HG03159 (cell line): ENCODE measurements around the gene ARHGAP19.

Source experiments
- ATAC-seq: cut with Tn5 transposase; IDR thresholded peaks from one replicate; pipeline ENCODE4 v1.9.1; 2021; ENCODE audit warnings: mild to moderate bottlenecking, moderate library complexity; ENCODE audit not compliant: unreplicated experiment

The ARHGAP19 gene

DNA sequence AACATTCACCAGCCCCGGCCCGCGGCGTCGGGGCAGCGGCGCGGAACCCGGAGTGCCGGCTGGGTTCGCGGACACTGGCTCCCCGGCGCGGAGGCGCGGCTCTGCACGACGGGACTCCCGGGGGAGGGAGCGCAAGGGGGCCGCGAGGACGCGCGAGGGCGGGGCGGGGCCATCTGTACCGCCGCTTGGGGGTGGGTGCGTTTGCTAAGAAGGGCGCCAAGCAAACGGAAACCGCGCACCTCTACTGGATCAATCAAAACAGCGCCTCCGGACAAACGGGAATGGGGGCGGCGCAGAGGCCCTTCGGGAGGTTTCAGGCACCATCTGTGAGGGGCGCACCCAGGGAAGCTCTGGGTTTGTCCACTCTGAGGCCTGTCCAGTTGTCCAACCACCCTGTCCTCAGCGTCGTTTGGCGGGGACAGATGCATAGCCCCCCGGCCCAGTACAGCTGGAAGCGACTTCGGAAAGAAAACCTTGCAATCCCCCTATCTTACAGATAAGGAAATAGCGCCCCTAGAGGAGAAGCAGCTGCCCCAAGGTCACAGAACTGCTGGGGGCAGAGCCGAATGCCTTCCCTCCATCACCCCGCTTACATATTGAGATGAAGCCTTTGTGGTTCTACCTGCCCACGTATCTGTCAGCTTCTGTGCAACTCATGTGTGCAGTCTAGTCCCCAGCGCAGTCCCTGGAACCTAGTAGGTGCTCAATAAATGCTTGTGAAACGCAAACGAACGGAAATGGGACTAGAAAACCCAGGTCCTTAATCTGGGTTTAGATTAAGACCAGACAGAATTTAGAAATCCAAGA lies 96.0 kb downstream of the ARHGAP19 start:
- no peak for ATAC-seq

DNA sequence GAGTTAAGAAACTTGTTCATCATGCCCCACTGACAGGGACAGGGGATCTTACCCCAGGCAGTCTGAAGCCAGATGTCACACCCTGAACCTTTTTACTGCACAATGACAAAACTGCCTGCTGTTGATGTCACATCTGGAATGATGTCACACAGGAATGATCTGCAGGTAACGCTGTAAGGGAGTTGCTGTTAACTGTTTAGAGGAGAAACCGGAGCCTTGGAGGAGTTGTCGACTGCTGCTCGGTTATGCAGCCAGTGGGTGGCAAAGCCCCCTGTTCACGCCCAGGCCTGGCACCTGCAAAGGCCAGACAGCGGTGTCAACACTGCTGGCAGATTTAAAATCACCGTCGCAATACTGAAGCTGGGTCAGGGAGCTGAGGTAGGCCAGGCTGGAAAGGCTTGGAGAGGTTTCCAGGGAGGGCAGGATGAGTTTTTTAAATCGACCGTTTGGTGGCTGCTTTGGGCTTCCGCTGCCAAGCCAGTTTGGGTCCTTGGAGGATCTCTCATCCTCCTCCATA lies 96.7 kb downstream of the ARHGAP19 start:
- no peak for ATAC-seq

DNA sequence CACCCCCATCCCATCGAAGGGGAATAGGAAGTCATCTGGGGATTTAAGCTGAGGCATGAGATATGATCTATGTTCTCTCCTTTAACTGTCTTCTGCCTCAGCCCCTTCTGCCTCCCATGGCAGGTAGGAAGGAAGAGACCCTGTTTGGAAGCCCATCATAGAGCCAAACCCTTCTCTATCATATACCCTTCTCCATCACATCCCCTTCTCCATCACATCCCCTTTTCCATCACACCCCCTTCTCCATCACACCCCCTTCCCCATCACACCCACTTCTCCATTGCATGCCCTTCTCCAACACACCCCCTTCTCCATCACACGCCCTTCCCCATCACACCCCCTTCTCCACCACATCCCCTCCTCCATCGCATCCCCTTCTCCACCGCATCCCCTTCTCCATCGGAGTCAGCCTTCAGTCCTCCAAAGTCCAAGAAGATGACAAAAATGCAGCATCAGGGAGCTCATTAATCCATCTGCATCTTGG lies 99.4 kb downstream of the ARHGAP19 start:
- ATAC-seq, result no peak

DNA sequence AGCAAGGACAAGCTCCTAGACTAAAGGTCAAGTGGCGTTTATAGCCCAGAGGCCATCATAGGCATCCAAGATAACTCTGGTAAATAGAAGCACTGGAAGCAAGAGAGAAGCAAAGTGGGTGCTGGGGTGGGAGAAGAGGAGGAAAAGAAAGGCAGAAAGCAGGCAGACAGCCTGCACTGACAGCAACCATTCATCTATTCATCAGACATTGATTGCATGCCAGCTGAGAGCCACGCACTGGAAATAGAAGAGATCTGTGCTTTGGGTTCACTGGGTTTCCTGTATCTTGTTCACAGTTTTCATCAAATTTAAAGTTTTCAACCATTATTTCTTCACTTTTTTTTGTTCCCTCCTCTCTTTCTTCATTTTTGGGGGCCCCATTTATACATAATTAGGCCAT lies 102.0 kb downstream of the ARHGAP19 start:
- no peak for ATAC-seq

DNA sequence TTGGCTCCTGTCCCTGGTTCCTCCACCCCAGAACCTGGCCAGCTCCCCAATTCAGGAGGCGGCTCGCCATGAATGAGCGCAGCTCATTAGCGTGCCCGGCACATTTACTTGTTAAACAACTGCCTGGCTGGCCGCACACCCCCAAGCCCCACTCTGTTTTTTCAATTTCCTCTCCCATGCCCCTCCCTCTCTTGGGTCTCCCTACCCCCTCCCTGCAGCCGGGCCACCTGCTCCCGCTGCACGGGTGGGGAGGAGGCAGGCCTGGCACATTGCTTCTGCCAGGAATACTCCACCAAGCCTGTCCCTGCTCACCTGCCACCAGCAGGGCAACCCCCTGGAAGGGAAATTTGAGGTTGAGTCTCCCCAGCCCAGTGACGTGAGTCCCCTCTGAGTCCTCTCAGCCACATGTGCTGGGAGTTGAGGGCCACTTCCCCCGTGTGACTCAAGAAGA lies 104.2 kb downstream of the ARHGAP19 start:
- no peak for ATAC-seq

DNA sequence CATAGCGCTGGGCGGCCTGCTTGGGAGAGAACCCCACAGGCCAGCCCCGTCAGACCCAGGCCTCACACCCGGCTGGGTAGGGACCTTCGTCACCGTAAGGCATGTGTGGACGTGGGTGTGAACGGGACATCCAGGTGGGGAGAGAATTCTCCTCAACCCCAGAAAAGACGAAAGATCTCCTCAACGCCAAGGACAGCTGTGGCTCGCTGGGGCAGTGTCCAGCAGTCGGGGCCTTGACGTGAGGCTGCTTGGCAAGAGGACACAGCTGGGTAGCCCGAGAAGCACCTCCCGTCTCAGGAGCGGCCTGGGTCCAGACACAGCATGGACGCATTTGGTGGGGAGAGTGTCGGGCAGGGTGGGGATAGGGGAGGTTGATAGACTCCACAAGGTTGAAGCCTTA lies 105.5 kb downstream of the ARHGAP19 start:
- ATAC-seq, result no peak

DNA sequence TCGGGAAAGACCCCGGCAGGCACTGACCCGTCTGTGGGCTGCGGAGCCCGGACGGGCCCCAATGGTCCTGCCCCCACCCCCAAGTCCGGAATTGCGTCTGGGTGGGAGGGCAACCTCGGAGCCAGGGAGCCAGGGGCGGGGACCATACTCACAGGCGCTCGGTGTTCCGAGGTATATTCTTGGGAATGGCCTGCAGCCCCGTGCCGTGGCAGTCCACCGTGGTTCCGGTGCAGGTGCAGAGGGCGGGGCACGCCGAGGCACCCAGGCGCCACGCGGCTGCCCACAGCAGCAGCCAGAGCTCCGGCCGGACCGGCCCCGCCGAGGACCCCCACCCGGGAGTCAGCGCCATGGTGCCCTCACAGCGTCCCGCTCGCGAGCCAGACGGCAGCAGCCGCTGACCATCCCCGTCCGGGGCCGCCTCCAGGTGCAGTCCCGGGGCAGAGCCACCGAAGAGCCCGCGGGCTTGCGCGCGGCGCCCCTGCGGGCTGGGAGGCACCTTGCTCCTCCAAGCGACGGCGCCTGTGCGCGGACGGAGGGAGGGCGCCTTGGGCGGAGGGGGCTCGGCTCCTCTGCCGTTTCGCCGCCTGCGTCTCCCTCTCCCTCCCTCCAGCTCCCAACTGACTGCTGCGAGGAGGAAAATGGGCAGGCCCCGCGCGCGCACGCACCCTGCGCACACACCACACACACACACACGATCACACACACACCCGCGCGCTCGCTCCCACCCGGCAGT lies 106.9 kb downstream of the ARHGAP19 start, which contains the start of gene SLIT1:
Gene SLIT1, minus strand, starts transcription at position 634 of the 733 bp plus-strand sequence. Its CDS starts 285 bp downstream, at position 349.
- ATAC-seq, result no peak

DNA sequence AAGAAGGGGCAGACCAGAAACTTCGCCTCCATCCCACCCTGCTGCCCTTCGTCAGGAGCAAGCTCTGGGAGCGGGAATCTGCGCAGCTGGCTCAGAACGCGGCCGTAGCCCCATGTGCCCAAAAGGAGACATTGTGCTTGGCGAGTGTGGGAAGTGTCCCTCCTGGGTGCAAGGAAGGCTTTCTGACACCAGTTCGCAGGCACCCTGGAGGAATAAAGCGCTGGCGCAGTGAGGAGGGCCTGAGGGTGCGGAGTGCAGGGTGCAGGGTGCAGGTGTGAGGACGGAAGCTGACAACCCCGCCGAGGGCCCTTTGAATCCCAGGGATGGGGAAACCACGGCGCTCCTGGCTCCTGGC lies 107.5 kb downstream of the ARHGAP19 start:
- no peak for ATAC-seq

DNA sequence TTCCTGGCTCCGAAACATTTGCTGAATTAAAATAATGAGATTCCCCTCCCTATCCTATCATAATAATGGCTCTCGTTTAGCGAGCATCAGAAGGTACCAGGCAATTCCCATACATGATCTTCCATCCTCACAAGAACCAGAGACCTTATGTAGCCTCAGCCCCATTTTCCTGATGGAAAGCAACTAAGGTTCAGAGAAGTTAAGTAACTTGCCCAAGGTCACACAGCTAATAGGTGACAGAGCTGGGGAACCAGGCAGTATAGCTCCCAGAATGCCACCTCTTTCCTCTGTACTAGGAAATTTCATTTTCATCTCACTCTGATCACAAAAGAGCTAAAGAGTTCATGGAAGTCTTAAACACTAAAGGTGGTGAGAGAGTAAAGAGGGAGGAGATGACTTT lies 109.1 kb downstream of the ARHGAP19 start:
- no peak for ATAC-seq

DNA sequence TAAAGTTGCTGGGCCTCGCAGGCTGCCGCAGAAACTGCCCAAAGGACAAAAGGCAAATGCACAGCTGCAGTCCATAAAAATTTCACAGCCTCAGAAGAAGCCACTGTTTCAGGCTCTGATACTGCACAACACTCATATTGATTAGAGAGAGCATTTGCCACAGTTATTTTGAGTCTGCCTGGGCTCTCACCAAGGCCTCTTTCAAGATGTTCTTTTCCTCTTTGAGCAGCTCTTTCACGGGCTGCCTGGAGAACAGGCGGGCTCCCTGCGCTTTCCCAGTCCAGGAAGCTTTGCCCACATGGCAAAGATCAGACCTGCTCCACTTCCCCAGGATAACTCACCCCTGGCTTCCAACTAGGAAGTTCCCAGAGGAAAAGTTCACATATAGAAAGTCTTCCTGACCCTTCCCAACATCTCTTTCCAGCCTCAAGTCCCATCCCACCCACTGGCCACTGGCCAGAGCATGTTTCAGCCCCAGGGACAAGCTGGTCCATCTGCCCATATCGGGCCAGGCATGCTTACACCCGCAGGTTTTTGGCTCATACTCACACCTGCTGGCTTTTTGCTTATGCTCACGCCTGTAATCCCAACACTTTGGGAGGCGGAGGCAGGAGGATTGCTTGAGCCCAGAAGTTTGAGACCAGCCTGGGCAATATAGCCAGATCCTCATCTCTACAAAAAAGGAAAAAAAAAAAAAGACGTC lies 110.0 kb downstream of the ARHGAP19 start:
- no peak for ATAC-seq

DNA sequence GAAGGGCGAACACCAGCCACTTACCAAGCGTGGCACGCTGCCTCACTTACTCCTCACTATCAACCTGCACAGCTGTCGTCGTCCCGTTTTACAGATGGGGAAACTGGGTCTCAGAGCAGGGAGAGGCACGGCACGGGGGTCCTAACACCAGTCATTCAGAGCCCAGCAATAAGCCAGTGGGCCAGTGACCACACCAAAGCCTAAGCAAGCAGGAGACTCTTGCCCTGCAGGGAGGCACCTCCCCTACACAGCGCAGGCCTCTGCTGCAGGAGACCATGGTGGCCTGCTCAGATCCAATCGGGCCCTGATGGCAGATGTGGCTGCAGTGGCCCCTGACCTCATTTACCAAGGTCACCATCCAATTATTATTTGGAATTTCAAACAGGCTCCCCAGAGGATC lies 111.5 kb downstream of the ARHGAP19 start:
- no peak for ATAC-seq

DNA sequence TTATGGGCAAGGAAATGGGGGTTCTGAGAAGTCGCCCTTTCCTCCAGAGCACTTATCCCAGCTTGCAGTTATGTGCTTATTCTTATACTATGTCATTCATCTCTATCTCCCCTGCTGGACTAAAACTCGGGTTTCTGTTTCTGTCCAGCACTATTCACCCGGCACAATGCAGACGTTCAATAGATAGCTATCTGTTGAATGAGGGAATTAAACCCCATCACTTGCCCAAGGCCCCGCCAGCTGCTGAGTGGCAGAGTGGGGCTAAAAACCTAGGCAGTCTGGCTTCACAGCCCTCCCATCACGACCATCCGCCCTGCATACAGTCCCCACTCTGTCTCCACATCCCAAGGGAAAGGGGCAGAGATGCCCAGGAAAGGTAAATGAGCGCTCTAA lies 112.1 kb downstream of the ARHGAP19 start:
- ATAC-seq, result no peak

DNA sequence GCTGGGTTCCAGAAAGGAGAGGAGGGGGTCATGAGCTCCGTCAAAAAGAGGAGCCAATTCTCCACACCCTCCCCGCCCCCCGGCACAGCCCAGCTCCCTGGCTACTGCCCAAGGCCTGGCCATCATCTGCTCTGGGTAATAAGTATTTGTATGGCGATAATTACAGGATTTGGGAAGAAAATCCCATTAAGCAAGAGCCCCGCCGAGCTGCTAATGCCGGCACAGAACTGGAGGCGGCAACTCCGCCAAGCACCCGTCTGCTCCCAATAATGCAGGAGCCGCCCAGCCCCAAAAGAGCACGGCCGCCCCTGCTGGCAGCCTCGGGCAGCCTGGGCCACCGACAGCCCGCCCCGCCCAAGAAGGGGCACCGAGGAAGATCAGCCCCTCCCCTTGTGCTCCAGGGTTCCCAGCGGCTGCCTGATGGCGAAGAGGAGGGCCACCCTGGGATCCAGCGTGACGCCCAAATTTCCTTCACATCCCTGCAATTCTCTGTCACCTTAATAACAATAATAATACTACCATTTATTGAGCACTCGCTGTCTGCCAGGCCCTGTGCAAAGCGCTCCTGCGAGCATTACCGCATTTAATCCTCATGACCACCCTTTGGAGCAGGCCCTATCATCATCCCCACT lies 112.6 kb downstream of the ARHGAP19 start:
- ATAC-seq, result no peak

DNA sequence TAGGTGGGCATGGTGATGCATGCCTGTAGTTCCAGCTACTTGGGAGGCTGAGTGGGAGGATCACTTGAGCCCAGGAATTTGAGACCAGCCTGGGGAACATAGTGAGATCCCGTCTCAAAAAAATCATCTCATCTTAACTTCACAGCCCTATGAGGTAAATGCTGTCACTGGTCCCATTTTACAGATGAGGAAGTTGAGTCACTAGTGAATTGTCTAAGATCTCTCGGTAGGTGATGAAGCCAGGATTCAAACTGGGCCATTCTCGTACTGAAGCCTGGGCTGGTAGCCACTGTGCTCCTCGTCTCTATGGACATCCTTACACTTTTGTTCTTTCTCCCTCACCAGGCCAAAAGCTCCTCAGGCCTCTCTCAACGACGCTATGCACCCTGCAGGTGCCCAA lies 113.1 kb downstream of the ARHGAP19 start:
- no peak for ATAC-seq

DNA sequence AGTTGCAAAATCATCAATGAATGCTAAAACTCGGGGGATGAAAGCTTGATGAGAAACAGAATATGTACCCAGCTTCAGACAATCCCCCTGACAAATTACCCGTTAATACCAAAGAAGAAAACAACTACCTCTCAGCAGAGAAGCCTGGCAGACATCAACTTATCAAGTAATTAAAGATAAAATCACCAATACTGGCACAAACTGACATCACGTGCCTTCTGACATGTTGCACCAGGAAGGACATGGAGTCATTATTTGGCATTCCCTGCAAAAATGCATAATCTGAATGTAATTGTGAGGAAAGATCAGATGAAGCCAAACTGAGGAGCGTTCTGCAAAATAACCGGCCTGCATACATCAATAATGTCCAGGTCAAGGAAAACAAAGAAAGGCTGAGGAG lies 114.4 kb downstream of the ARHGAP19 start:
- ATAC-seq, result no peak

DNA sequence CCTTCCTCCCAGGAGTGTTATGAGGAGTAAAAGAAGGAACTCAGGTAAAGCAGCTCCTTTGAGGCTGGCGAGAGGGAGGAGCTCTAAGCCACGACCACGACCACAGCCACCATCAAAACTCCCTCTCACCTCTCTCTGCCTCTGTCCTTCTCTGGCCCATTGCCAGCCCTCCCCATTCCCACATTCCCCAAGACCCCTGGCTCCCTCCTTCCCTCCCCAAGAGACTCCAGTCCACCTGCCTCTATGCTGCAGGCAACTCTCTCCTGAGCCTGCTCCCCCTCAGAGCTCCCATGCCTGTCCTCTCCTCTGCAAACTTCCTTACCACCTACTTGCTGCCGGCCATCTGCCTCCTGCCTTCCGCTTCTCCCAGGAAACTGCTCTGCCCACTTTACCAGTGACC lies 116.2 kb downstream of the ARHGAP19 start:
- no peak for ATAC-seq

DNA sequence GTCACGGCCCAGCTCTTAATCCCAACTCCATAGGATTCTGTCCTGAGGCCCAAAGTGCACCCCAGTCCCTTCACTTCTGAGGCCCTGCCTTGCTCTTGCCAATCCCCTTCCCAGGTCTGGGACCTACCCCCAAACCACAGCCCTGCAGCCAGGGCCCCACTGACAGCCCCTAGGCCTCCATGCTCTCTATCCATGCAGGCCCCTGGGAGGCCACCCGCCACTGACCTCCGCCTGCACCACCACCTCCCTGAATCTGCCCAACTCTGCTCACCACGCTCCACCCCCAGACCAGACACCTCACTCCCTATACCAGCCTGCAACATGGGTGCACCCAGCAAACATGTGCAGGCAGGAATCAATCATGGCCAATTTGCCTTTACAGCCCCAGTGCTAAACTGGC lies 116.9 kb downstream of the ARHGAP19 start:
- no peak for ATAC-seq

DNA sequence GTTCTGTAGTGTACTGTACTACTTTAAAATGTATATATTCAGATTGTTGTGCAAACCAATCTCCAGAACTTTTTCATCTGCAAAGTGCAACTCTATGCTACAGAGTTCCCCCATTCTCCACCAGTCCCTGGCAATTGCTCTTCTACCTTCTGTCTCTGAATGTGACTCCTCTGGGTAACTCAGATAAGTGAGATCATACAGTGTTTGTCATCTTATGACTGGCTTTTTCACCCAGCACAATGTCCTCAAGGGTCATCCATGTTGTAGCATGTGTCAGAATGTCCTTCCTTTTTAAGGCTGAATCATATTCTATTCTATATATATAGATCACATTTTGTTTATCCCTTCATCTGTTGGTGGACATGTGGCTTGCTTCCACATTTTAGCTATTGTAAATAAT lies 117.5 kb downstream of the ARHGAP19 start:
- ATAC-seq, result no peak

DNA sequence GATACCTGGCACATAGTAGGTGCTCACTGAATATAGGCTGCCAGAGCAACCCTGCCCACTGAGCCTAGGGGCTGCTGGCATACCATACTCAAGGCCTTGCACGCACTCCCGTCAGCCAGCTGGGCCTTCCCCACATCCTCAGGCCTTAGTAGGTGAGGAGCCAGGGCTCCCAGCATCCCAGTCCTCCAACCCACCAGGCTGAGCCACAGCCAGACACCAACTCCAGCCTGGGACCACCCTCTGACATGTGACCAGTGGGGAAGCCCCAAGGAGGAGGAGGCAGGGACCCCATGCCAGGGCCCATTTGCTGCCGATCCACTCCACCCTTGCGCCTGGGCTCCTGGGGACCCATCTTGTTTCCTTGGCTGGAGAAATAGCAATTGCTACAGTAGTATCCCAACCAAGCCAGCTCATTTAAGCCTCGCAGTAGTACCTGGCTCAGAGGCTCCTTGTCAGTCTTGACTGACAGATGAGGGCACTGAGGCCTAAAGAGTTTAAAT lies 118.1 kb downstream of the ARHGAP19 start:
- ATAC-seq, result no peak

DNA sequence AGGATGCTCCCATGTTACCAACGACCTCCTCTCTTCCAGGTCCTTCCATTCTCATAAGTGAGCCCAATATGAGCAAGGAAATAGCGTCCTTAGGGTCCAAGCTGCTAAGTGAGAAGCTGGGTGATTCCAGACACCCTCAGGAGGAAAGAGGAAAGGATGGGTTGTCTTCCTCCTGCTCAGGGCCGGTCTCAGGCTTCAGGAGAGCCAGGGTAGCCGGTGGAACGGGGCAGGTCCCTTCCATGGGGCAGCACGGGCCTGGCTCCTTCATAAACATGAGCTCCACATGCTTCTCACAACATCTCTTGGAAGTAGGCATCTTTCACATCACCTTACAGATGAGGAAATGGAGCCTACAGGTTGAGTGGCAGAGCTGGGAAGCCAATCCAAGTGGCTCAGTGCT lies 119.4 kb downstream of the ARHGAP19 start:
- ATAC-seq, result no peak
